Measurements from ENCODE around the gene CGNL1.

DNA sequence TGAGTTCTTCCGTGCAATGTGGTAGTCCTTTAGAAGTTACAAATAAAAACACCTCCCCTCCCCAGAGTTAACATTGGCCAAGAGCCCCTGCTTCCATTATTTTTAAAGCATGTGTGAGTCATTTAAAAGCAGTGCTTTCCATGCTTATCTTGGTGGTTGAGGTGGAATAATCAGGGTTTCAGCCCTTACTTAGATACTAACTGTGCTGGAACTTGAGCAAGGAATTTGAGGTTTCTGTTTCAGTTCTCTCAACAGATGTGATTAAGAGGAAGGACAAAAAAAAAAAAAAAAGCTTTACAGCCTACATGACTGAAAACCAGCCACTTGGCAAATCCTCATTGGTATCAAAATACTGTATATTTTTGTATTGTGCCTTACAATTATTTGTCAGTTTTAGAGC lies 64.5 kb downstream of the CGNL1 start:
- TF ChIP-seq, protein P1, sequence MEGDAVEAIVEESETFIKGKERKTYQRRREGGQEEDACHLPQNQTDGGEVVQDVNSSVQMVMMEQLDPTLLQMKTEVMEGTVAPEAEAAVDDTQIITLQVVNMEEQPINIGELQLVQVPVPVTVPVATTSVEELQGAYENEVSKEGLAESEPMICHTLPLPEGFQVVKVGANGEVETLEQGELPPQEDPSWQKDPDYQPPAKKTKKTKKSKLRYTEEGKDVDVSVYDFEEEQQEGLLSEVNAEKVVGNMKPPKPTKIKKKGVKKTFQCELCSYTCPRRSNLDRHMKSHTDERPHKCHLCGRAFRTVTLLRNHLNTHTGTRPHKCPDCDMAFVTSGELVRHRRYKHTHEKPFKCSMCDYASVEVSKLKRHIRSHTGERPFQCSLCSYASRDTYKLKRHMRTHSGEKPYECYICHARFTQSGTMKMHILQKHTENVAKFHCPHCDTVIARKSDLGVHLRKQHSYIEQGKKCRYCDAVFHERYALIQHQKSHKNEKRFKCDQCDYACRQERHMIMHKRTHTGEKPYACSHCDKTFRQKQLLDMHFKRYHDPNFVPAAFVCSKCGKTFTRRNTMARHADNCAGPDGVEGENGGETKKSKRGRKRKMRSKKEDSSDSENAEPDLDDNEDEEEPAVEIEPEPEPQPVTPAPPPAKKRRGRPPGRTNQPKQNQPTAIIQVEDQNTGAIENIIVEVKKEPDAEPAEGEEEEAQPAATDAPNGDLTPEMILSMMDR (IDR thresholded peaks at IDR 0.05), result no peak
- TF ChIP-seq POLR2A (IDR thresholded peaks at IDR 0.05), result no peak
